ENCODE data around the gene RGS12.

Gene RGS12, protein sequence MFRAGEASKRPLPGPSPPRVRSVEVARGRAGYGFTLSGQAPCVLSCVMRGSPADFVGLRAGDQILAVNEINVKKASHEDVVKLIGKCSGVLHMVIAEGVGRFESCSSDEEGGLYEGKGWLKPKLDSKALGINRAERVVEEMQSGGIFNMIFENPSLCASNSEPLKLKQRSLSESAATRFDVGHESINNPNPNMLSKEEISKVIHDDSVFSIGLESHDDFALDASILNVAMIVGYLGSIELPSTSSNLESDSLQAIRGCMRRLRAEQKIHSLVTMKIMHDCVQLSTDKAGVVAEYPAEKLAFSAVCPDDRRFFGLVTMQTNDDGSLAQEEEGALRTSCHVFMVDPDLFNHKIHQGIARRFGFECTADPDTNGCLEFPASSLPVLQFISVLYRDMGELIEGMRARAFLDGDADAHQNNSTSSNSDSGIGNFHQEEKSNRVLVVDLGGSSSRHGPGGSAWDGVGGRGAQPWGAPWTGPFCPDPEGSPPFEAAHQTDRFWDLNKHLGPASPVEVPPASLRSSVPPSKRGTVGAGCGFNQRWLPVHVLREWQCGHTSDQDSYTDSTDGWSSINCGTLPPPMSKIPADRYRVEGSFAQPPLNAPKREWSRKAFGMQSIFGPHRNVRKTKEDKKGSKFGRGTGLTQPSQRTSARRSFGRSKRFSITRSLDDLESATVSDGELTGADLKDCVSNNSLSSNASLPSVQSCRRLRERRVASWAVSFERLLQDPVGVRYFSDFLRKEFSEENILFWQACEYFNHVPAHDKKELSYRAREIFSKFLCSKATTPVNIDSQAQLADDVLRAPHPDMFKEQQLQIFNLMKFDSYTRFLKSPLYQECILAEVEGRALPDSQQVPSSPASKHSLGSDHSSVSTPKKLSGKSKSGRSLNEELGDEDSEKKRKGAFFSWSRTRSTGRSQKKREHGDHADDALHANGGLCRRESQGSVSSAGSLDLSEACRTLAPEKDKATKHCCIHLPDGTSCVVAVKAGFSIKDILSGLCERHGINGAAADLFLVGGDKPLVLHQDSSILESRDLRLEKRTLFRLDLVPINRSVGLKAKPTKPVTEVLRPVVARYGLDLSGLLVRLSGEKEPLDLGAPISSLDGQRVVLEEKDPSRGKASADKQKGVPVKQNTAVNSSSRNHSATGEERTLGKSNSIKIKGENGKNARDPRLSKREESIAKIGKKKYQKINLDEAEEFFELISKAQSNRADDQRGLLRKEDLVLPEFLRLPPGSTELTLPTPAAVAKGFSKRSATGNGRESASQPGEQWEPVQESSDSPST (N-terminal part only)

DNA sequence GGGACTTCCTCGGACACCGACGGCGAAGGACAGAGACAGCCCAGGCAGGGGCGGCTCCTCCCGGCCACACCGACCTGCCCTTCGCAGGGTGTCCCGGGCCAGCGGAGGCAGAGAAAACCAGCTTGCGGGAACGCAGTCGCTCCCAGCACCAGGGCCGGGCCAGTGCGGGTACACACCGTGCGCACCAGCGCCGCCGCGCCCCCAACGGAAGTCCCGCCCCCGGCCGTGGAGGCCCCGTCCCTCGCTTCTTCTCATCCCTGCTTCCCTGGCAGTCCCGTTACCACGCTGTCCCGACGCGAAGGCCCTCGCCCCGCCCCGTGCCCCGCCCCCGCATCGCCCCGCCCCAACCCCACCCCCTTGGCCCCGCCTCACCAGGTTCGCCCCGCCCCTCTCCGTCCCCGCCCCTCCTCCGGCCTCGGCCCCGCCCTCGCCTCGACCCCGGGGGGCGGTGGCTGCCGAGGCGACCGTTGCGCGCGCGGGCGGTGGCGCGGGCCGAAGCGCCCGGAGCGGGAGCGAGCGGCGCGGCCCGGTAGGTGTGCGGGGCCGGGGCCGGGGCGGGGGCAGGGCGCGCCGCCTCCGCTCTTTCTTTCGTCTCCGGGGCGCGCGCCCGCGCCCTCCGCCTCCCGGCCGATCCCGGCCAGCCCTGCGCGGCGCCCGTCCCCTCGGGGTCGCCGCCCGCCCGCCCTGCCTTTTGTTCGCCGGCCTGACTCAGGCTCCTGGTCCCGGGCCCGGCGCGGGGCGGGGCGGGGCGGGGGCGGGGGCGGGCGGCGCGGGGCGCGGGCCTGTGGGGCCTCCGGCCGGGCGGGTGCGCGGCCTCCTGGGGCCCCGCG lies at the start of gene RGS12:
Gene RGS12 (plus strand): TSS at position 451 of the 830 bp plus-strand sequence. CDS start 23,150 bp downstream, outside the sequence.
- peak; percentile 92 for DNase-seq

DNA sequence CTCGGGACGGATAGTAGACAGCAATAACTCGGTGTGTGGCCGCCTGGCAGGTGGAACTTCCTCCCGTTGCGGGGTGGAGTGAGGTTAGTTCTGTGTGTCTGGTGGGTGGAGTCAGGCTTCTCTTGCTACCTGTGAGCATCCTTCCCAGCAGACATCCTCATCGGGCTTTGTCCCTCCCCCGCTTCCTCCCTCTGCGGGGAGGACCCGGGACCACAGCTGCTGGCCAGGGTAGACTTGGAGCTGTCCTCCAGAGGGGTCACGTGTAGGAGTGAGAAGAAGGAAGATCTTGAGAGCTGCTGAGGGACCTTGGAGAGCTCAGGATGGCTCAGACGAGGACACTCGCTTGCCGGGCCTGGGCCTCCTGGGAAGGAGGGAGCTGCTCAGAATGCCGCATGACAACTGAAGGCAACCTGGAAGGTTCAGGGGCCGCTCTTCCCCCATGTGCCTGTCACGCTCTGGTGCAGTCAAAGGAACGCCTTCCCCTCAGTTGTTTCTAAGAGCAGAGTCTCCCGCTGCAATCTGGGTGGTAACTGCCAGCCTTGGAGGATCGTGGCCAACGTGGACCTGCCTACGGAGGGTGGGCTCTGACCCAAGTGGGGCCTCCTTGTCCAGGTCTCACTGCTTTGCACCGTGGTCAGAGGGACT lies 49.6 kb upstream of the RGS12 start:
- DNase-seq, result no peak

DNA sequence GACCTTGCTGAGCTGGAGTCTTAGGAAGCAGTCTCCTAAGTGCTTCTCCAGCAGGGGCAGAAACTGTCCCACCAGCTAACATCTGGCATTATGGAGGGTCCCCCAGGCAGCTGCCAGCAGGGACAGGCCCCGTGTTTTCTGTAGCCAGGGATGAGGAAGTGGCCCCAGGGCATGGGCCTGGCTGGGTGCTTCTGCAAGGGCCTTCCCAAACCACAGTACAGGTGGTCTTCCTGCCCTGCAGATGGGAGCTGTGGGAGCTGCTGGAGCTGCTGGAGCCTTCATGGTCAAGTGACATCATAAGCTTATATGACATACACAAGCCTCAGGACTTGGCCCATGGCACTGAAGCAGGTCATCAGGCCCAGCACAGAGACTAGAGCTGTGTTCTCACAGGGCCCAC lies 48.8 kb upstream of the RGS12 start:
- no peak for DNase-seq

DNA sequence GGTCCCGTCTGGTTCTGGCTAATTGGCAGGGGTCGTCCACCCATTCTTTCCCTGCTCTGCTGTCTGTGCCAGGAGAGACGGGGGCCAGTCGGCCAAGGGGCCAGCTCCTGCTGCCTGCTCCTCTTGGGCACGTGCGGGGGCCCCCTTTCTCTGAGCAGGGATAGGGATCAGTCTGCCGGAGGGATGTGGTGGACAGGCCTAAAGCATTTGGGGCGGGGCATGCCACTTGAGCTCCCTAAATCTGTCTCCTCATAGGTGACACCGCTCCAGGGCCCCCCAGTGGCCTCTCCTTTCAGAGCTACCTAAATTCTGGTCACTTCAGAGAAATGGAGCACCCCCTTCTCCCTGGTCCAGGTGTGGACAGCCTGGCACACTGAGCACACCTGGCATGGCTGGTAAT lies 48.1 kb upstream of the RGS12 start:
- no peak for DNase-seq

DNA sequence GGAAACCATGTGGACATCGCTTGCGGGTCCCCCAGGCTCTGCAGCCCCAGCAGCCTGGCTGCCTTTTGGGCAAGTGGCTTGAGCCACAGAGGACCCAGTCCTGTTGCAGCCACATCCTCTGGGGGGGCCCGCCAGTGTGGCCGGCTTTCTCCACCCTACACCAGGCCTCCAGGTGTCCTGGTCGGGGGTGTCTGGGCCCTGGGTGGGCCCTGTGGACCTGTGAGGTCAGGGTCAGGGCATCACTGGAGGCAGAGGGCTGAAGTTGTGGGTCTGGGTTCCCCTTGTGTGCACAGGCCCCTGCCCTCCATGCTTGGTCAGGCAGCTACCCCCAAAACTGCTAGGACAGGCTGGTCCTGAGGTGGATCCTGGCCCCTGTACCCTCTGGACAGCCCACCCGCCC lies 47.1 kb upstream of the RGS12 start:
- no peak for DNase-seq

DNA sequence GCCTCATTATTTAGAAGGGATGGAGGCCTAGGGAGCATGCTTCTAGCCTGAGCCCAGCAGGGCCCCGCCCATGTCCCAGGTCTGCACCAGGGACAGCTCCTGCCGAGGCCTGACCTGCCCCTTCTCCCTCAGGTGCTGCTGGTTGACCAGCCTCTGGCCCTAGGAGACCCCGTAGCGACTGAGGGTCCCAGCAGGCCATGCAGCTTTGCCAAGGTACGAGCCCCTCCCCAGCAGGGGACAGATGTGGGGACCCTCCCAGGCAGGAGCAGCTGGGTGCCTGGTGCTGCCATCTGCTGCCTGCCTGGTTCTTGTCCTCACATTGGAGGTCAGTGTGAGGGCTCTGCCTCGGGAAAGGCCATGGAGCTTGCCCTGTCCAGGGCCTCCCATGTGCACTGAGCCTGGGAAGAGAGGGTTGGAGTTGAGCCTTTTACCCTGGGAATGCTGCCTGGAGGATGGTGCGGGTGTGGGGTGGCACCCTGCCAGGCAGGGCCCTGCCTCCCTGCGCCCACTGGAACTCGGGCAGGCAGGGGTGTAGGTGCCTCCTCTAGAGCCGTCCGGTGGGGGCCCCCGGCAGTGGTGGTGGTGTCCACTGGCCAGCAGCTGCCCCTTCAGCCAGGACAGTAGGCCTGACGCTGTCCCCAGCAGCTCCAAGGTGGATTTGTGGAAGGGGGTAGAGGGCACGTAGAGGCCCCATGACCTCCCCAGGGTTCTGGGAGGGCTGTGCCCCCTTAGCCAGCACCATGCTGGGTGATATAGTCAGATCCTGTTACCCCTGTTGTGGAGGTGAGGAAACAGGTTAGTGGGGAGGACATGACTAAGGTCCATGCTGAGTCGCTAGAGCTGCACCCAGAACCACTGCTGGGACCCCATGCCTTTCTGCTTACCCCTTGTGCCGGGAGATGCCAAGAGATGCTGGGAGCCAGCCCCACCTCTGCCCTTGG lies 46.1 kb upstream of the RGS12 start:
- DNase-seq, result no peak

DNA sequence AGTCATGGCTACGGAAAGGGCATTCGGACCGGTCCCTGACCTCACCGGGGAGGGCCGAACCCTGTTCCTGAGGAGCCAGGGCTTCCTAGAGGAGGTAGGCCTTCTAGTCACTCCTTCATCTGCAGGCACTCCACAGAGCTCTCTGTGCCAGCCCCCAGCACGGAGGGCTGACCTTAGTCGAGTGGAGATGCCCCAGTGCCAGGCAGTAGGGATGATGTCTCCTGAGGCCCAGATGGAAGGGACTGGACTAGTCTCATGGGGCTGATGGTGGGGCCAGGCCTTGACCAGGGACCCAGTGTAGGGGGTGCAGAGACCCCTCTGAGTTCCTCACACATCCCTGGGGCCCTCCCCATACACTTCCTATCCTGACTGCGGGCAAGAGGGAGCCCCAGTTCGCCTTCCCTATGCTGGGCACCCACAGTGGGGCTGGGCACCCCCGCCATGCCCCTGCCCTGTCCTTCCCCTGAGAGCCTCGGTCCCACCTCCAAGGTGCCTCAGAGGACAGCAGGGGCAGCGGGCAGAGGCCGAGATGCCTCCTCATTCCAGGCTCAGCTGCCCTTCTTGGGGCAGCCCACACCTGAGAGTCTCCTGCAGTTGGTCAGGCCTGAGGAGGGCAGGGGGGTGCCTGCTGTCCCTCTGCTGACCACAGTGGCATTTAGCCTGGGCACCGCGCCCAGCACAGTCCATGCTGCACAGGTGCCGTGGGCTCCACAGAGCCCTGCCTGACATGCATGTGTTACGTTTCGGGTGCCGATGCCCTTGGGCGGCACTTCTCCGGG lies 45.2 kb upstream of the RGS12 start:
- DNase-seq, result no peak

DNA sequence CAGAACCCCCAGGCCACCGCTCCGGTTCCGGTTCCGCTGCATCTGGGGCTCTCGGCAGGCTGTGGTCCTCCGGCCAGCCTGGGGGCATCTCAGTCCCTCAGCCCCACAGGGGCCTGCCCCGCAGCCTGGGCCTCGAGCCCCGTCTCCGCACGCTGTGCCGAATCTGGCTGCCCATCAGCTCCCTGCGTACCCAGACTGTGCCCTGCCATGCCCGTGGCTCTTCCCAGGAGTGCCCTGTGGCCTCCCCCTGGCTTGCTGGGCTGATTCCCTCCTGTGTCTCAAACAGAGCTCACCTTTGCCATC lies 44.7 kb upstream of the RGS12 start:
- no peak for DNase-seq

DNA sequence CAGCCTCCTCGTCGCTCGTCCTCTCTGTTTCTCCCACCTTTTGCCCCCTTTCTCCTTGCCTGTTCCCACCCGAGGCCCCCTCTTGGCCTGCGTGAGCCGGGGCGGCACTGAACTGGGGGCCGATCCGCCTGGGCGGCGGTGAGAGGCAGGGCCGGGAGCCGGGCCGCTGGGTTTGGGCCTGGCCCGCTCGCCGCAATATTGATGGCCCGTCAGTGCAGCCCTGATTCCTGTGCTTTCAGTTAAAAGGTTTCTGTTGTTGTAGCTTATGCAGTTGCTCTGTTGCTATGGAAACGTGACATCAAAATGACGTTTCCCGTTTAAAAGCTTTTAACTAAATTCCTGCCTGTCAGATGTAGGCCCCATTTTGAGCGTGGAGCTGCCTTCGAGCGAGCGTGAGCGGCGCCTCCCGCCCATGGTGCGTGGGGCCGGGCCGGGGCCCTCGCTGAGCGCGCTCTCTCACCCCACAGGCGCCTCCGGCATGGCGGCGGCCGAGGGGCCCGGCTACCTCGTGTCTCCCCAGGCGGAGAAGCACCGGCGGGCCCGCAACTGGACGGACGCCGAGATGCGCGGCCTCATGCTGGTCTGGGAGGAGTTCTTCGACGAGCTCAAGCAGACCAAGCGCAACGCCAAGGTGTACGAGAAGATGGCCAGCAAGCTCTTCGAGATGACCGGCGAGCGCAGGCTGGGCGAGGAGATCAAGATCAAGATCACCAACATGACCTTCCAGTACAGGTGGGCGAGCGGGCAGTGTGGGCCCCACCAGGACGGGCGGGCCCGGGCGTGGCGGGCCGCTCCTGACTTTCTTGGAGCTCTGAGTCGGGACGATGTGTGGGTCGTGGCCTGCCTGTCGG lies 43.8 kb upstream of the RGS12 start, which contains the start of gene MSANTD1:
Gene MSANTD1 (plus strand): TSS at position 349 of the 851 bp plus-strand sequence. CDS start 64 bp downstream, at position 413.
- no peak for DNase-seq

DNA sequence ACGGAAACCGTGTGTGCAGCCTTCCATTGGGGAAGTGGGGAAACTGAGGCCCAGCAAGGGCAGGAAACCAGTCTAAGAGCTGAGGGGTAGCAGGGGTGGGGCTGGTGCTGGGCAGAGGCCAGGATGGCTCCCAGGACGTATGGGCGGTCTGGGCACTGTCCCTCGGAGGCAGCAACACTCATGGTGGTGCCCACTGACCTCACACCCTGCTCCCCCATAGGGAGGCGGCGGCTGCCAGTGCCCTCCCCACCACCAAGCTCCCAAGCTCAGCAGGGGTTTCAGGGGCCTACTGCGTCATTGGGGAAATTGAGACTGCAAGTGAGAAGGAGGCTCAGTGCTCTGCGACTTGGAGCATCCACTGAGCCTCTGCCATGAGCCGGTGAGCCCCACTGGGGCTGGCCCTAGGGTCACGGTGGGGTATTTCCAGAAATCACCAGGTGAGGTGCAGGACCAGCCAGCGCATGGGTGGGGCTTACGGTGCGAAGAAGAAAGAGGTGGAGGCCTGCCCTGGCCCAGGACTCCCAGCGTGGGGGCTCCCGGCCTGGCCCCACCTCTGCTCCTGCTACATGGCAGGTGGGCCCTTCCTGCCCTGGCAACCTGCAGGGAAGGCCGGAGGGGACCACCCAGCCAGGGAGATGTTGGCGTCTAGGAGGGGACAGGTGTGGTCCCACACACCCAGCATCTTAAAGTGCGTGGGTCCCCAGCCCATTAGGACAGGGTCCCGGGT lies 42.9 kb upstream of the RGS12 start:
- DNase-seq, result no peak

DNA sequence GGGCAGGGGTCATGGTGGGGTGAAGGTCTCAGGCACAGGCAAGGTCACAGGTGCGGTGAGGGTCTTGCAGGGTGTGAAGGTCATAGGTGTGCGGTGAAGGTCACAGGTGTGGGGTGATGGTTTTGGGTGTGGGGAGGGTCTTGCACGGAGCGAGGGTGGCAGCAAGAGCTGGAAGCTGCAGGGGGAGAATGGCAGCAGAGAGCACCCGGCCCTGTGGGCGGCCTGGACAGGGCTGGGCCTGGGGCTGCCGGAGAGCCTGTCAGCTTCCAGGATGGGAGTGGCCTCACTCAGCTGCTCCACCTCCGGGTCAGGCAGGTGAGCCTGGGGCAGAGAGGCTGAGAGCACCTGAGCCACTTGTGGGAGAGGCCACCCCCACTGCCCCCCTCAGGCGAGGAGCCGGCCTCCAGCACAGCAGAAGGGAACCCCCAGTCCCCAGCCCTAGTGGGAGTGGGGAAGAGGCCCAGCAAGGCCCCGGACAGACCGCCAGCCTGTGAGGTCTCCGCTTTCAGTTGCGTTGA lies 42.3 kb upstream of the RGS12 start:
- DNase-seq, result no peak

DNA sequence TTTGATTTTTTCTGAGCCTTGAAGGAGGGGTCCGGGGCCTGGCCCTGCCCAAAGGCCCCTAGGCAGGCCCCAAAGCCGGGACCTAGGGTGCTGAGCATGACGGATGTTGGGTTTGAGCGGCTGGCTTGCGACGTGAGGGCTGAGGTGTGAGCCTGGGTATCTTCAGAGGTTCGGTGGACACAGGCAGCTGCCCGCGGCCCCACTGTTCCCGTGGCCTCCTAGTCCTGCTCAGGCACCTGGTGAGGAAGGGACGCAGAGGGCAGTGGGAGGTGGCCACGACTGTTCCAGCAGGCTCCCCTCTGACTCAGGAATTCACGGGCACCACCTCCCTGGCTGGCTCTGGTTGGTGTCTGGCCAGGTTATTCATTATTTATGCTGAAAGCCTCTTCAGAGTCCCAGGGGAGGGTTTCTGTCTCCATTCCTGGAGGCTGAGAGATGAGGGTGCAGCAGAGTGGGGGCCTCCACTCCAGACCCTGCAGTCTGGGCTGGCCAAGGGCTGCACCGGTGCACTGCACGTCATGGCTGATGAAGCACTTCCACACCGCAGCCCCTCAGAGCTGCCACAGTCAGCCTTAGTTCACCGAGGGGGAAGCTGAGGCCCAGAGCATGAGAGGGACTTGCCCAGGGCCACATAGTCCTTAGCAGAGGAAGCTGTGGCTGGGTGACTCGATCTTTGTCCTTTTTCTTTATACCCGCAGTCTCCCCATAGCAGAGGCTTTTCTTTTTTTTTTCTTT lies 41.7 kb upstream of the RGS12 start:
- no peak for DNase-seq

DNA sequence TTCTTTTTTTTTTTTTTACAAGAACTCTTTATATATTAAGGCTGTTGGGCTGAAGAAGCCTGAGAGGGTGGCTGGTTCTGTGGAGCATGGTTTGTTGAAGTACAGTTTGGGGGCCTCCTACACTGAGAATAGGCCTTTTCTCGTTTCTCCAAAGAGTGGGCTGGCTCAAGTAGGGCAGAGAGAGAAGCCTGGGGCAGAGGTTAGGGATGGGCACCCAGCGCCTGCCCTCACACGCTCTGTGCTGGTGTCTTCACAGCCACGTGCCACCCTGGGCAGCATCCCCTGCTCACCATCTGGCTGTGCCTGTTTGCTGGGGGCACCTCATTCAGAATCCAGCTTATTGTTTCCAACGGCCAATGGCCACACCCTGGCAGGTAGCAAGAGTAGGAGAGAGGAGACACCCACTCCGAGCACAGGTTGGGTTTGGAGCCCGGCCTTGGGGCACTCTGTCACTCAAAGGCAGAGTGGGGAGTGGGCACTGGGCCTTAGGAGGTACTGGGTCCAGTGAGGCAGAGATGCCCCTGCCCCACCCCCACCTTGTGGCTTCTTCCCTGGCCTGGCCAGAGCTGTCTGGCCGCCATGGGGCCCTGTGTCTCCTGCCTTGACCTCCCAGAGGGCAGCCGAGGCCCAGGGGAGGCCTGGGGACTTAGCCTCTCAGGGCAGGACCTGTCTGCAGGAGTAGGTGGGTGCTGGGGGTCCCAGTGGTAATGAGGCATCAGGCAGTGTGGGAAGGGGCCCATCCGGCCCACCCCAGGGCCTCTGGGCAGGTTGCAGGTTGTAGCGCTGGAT lies 40.9 kb upstream of the RGS12 start:
- DNase-seq, result no peak

DNA sequence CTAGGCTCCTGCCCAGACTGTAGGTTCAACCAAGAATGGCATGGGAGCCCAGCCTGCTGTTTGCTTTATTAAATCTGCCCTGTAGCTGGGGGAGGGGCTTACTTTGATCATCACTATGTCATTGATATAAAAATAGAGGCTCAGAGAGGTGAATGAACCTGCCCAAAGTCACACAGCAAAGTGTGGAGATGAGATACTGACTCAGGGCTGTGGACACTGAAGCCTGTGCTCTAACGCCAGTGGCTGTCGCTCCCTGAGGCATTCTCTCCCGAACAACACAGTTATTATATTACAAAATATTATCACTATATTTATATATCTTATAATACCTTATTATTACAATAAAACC lies 40.4 kb upstream of the RGS12 start:
- DNase-seq, result no peak

DNA sequence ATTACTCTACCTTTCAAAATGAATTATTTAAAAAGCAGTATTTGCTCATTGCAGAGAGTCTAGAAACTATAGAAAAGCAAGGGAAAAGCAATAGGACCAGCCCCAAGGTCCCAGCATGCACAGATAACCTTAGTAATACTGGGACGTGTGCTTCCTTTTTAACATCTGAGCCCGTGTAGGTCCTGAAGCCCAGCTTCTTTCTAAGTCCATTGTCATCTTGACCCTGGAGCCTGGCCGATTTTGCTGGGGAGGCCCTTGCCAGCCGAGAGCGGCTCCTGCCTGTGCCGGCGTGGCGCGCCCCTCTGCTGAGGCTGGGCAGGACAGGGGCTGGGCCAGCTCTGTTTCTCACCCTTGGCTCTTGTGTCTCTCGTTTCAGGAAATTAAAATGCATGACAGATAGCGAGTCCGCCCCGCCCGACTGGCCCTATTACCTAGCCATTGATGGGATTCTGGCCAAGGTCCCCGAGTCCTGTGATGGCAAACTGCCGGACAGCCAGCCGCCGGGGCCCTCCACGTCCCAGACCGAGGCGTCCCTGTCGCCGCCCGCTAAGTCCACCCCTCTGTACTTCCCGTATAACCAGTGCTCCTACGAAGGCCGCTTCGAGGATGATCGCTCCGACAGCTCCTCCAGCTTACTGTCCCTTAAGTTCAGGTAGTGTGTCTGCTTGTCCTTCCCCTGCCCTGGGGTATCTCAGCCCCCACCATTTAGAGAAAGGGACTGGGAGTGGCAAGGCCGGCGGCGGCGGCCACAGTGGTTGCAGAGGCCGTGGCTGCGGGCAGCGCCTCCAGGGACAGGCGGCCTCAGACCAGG lies 39.8 kb upstream of the RGS12 start:
- no peak for DNase-seq
